ENCODE results near the gene COQ8B.
A peak's percentile ranks its signal among the peaks of the same experiment; 100 is the strongest.
"Not testable (repeated sequence)": the region's sequence is repeated elsewhere in the genome, so short reads cannot be mapped to it uniquely, and the experiment has no call there.

COQ8B gene

GRCh38 chr19:40716482-40717324 lies at the start of gene COQ8B, which contains the start of gene ITPKC:
COQ8B (minus strand) TSS chr19:40716886; CDS start chr19:40714632, 2,254 bp downstream.
ITPKC (plus strand) TSS chr19:40717112; CDS start chr19:40717136, 24 bp downstream.
- DNase-seq = peak; percentile 100

GRCh38 chr19:40766385-40766784 lies 49.7 kb upstream of the COQ8B start:
- not testable (repeated sequence) for DNase-seq

- DNase-seq = no peak
Measured at GRCh38 chr19:40763963-40764362, 47.3 kb upstream of the COQ8B start.

GRCh38 chr19:40763526-40763925 lies 46.8 kb upstream of the COQ8B start:
- DNase-seq = no peak

GRCh38 chr19:40762754-40763470 lies 46.2 kb upstream of the COQ8B start:
- no peak for DNase-seq

GRCh38 chr19:40759352-40759751 lies 42.7 kb upstream of the COQ8B start:
- no peak for DNase-seq

- DNase-seq = no peak
Measured at GRCh38 chr19:40758491-40758890, 41.8 kb upstream of the COQ8B start.

- DNase-seq = peak; percentile 43
Measured at GRCh38 chr19:40756502-40757110, 39.9 kb upstream of the COQ8B start.

- no peak for DNase-seq
Measured at GRCh38 chr19:40755791-40756190, 39.1 kb upstream of the COQ8B start.

- DNase-seq = no peak
Measured at GRCh38 chr19:40755248-40755624, 38.5 kb upstream of the COQ8B start.

GRCh38 chr19:40754611-40755247 lies 38.0 kb upstream of the COQ8B start:
- DNase-seq = peak; percentile 52

GRCh38 chr19:40752257-40752781 lies 35.6 kb upstream of the COQ8B start:
- no peak for DNase-seq

GRCh38 chr19:40750874-40751537 lies 34.3 kb upstream of the COQ8B start, which contains the start of gene SNRPA:
SNRPA (plus strand) TSS chr19:40751203; CDS start chr19:40751409, 206 bp downstream.
- peak; percentile 95 for DNase-seq

- DNase-seq = peak; percentile 98
Measured at GRCh38 chr19:40750058-40750873, 33.6 kb upstream of the COQ8B start, which contains the start of gene ACTMAP. ACTMAP (minus strand) TSS chr19:40750477; CDS start chr19:40749803, 674 bp downstream.

- no peak for DNase-seq
Measured at GRCh38 chr19:40747536-40747935, 30.9 kb upstream of the COQ8B start.

GRCh38 chr19:40745402-40745780 lies 28.7 kb upstream of the COQ8B start:
- DNase-seq = no peak

- peak; percentile 45 for DNase-seq
Measured at GRCh38 chr19:40744554-40745401, 28.1 kb upstream of the COQ8B start.

GRCh38 chr19:40743926-40744325 lies 27.2 kb upstream of the COQ8B start:
- no peak for DNase-seq

- no peak for DNase-seq
Measured at GRCh38 chr19:40742886-40743285, 26.2 kb upstream of the COQ8B start.

GRCh38 chr19:40742477-40742876 lies 25.8 kb upstream of the COQ8B start:
- DNase-seq = no peak

All from activated CD8-positive, alpha-beta memory T cell treated with anti-CD3 and anti-CD28 coated beads, Interleukin-2, amount 50 U/mL, for 4 hours (primary cell).